Measurements from ENCODE around the gene ITPKC.

DNA sequence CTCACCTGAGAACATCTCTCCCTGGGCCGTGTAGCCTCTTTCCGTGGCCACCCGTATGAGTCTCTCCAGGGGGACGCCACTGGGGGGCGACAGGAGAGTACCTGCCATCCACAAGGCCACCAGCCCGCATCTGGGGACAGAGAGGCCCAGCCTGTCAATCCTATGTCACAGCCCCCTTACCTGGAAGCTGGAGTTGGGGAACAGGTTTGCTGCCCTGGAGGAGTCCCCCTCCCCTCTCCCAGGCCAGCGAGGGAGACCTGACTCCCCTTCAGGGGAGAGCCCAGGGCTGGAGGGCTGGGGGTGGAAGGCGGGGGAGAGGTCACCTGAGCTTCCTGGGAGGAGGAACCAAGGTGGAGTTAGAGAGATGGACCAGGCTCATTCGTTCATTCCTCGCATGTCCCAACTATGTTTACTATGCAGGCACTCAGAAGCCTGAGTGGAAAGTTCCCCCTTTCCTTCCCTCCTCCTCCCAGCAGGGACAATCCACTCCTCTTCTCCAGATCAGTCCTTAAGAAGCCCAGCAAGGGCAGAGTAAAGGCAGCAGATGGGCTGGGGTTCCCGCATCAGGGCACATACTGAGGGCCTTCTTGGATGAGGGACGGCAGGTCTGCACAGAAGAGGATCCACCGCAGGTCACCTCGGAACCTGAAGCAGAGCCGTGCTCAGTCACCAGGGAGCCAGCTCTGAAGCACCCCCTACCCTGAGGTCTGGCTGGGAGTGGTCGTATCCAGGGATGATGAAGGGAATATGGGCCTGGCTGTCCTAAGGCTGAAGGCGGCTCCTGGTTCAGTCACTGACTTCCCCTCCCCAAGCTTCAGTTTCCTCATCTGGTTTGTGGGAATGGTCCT is 27.9 kb downstream of the ITPKC start:
- TF ChIP-seq, protein P1, sequence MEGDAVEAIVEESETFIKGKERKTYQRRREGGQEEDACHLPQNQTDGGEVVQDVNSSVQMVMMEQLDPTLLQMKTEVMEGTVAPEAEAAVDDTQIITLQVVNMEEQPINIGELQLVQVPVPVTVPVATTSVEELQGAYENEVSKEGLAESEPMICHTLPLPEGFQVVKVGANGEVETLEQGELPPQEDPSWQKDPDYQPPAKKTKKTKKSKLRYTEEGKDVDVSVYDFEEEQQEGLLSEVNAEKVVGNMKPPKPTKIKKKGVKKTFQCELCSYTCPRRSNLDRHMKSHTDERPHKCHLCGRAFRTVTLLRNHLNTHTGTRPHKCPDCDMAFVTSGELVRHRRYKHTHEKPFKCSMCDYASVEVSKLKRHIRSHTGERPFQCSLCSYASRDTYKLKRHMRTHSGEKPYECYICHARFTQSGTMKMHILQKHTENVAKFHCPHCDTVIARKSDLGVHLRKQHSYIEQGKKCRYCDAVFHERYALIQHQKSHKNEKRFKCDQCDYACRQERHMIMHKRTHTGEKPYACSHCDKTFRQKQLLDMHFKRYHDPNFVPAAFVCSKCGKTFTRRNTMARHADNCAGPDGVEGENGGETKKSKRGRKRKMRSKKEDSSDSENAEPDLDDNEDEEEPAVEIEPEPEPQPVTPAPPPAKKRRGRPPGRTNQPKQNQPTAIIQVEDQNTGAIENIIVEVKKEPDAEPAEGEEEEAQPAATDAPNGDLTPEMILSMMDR (IDR thresholded peaks at IDR 0.05; ENCODE audit: insufficient read depth, low read depth, low read length) = no peak
- no peak for TF ChIP-seq EZH2 (IDR thresholded peaks at IDR 0.05; ENCODE audit: insufficient read depth, low read length)

Measured in astrocyte (in vitro differentiated cells and primary cell).